HG03103 (cell line): ENCODE results near the gene DYSF.
"Not testable (repeated sequence)": the region's sequence is repeated elsewhere in the genome, so short reads cannot be mapped to it uniquely, and the experiment has no call there.

ENCODE experiments used
- ATAC-seq: cut with Tn5 transposase; IDR thresholded peaks from one replicate; pipeline ENCODE4 v1.9.1; 2021; ENCODE audit warnings: low read depth; ENCODE audit not compliant: unreplicated experiment

The DYSF gene

DNA sequence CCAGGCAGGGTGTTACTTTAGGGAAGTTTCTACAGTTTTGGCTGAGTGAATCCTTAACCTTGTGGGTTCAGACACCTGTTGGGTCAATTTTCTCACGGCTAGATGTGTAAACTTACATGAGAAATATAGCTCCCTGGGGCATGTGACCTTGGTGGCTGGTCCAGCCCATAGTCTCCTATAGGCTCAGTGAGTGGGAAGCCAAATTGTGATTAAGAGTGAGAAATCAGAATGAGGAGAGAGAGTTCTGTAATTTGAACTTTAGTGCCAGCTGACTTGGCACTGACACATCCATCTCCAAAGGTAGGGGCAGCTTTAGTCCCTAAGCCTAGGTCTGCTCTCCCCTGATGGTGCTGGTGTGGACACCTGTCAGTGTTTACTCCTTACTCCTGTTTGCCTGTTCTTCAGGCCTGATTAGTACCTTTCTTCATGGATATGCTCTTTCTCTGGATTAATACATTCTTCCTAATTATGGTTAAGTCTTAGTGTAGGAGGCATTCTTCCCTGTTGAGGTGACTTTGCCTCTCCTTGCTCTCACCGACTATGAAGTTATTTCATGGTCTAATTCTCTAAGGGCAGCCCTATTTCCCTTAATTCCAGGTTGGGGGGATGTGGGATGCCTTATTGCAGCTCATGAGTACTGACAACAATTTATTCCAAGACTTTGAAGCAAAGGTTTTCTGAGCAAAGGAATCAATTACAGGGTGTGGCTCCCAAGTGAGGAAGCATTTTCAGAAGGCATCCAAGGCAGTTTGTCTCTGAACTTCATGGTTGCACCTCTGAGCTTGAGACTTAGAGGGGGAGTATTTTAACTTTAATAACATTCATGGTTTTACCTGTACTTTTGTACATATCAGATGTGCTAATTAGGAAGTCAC is 177.3 kb downstream of the DYSF start:
- no peak for ATAC-seq

DNA sequence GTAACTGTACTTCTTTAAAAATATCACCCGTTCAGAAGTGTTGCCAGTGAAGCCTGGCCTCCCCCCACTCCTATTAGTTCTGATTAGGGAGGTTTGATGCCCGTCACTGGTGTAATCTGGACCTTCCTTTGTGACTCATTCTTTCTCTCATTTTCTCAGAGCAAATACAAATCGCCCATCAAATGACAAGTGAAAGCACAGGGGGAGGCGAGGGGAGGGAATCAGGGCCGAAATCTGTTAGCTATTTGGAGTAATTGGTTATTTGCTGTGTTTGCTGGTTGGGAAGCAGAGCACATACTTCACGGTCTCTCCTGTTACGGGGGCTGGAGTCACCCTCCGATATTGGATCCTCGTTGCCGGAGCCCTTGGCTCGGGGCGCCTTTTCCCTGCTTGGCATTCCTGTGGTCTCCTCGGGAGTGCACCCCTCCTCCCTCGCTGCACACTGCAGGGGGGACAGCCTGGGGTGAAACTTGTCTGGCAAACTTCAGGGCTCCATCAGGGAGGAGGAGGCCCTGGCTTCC is 178.1 kb downstream of the DYSF start:
- no peak for ATAC-seq

DNA sequence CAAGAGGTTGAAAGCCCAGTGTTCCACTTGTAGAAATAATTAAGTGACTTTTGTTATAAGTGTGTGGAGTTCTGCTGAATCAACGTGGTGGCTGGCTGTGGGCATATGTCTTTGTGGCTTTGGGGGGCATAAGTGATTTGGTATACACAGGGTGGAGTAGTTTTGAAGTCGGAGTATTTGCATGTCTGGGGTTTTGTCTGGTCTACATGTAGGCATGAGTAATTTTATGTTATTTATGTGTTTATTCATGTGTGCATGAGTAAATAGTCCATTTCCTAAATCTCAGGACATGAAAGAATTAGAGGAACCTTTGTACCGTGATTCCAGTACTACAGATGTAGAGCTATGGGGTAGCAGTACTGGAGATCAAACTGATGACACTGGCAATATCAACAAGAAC is 179.7 kb downstream of the DYSF start:
- ATAC-seq, result no peak

GRCh38 chr2:71634567-71634966 is 181.2 kb downstream of the DYSF start:
- ATAC-seq, result no peak

DNA sequence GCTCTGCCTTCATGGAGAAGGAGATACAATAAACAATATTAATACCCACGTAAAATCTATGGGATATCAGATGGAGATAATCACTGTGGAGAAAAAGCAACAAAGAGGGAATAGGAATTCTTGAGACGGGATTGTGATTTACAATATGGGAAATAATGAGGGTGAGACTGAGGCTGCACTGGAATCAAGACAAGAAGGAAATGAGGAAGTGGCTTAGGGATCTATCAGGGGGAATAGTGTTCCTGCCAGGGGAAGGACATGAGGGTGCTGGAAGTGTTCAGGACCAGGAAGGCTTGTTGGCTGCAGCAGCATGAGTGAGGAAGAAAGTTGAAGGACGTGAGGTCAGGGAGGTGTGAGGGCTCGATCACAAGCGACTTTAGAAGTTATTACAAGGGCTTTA is 182.4 kb downstream of the DYSF start:
- no peak for ATAC-seq

DNA sequence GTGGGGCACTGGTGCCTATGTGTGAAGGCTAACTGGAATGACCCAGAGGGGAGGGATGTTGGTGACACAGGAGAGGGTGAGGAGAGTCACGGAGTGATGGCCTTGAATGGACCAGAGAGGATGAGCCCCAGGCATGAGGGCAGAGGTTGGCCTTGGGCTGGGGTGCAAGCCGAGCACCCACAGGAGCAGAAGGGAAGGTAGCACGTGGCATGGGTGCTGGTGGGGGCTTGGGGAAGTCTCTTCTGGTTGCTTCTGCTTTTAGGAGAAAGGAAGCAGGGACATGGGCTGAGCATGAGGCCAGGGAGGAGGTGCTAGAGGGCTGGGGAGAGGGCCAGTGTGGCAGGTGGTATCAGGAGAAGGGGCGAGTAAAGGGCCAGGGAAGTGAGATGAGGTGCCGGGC is 183.8 kb downstream of the DYSF start:
- no peak for ATAC-seq

DNA sequence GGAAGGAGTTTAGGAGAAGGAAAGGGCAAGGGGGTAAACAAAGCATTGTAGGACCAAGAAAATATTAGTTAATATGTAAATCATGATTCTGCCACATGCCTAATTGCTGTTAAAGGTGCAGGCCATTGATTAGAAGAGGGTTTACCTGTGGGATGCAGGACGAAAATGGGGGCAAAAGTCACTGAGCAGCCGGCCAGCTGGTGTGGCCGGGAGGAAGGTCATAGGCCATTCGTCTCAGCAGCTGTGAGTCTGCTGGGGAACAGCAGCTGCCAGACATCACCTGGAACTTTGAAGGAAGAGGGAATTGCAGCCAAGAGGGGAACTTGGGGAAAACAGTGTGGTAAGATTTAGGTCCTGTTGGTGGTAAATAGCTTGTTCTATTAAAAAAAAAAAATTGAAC is 184.4 kb downstream of the DYSF start:
- ATAC-seq, result no peak

DNA sequence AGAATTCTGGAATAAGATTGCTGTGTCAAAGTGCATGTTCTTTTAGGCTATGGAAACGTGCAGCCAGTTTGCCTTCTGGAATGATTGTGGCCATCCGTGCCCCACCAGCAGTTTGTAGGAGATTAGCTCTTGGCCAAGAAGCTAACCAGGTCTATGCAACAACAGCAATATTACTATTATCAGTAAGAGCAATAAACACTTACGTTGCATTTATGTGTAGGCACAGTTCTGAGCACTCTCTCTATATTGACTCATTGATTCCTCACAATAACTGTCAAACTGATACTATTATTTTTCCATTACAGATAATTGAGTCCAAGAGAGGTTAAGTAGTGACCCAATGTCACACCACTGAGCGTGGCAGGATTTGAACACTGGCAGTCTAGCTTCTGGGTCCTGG is 186.4 kb downstream of the DYSF start:
- ATAC-seq, result no peak

DNA sequence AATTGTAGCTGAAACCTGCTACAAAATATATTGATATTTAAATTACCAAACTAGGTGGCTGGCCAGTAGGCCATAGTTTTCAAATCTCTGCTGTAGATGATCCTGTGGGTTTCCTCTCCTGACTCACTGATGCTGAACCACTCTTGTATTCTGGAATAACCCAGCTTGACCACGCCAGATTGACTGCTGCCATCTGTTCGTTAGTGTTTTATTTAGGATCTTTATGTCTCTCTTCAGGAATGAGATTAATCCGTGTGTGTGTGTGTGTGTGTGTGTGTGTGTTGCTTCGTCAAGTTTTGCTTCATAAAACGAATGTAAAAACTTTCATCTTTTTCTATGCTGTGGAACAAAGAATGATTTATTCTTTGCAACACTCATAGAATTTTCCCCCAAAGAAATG is 187.1 kb downstream of the DYSF start:
- ATAC-seq, result no peak

DNA sequence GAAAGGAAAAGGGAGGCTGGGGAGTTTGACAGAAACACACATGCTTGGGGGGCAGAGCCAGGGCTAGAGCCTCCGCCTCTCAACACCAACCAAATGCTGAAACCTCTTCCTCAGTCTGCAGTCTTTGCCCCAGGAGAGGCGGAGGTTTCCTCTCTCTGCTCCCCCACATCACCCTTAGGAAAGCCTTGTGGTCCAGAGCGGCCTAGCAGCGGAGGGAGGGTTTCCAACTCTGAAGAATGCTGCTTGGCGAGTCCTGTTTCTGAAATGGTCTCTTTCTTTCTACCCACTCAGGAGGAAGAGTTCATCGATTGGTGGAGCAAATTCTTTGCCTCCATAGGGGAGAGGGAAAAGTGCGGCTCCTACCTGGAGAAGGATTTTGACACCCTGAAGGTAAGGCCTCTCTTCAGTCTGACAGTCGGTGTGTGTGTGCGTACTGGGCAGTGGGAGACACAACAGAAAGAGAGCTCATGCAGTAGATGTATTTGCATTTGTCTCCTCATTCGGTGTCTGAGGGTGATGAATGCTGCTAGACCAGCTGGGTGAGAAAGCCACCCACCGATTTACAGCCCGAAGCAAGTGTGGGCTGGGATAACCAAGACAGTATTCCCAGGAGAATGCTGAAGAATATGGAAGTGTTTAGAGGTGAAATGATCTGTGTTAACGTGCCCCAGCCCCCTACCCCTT is 190.5 kb downstream of the DYSF start:
- no peak for ATAC-seq

GRCh38 chr2:71646028-71646427 is 192.7 kb downstream of the DYSF start:
- no peak for ATAC-seq

DNA sequence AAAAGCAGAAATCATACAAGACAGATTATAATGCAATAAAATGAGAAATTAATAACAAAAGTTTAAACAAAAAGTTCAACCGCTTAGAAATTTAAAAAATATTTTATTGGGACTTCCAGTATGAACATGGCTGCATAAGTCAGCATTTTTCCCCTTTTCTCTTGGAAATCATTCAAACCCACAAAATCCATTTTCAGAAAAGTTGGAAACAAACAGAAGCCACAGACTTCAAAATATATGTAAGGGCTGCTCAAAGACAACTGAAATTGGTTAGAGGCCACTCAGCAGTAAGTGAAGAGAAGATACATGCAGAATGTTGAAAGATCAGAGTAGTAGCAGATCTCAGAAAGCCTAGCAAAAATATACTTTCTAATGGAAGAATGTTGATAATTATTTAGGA is 194.0 kb downstream of the DYSF start:
- ATAC-seq, result no peak

GRCh38 chr2:71655498-71655897 is 202.1 kb downstream of the DYSF start:
- no peak for ATAC-seq

DNA sequence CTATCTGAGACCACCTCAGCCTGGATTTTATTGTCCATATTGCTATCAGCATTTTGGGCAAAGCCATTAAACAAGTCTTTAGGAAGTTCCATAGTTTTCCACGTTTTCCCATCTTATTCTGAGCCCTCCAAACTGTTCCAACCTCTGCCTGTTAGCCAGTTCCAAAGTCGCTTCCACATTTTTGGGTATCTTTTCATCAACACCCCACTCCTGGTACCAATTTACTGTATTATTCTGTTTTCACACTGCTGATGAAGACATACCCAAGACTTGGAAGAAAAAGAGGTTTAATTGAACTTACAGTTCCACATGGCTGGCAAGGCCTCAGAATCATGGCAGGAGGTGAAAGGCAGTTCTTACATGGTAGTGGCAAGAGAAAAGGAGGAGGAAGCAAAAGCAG is 204.9 kb downstream of the DYSF start:
- not testable (repeated sequence) for ATAC-seq

DNA sequence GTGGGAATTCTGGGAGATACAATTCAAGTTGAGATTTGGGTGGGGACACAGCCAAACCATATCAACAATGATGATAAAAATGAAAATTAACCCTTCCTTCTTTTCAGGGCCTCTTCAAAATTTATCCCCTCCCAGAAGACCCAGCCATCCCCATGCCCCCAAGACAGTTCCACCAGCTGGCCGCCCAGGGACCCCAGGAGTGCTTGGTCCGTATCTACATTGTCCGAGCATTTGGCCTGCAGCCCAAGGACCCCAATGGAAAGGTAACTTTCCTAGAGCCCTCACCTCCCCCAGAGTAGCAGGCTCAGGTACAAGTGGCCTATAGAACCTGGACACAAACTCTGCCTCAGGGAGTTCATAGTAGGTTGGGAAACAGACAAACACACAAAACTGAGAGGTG is 205.4 kb downstream of the DYSF start:
- ATAC-seq, result no peak

DNA sequence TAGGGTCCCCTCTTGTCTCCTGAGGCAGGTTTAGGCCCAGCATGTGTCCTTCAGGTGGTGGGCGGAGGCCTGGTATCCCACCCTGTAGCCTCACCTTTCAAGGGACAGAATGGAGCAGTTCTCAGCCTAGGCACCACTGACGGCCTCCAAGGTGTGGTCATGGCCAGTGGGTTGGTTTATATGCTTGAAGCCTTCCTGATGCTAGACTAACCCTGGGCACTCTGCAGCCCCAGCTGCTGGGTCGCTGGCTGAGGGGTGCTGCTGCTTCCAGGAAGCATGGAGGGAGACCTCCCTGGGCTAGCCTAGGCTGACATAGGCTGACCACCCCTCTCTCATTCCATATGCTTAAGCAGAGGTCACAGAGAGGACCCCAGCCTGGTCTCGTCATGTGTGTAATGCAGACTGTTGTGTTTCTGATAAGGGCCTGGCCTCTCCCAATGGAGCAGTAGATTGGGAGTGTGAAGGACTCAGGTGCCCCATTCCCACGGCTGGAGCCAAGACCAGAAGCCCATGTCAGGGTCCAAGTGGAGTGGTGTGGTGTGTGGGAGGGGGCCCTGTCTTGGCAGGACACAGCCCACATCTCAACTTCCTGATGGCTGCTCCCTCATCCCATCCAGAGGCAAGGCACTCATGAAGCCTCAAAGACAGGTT is 206.6 kb downstream of the DYSF start:
- no peak for ATAC-seq

DNA sequence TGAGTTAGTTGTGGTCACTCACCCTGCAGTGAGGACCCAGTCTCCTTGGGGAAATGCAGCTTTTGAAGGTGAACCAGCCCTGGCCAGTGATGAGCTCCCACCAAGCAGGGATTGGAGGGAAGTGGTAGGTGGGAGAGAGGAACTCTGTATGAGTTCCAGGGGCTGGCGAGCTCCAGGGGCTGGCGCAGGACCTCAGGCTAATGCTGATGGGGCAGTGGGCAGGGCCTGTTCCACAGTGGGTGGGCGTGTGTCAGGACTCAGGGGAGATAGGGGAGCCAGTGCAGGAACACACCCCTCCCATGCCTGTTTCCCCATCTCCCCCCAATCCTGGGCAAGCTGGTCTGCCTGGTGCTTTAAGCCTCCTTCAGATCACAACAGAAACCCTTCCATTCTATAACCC is 208.4 kb downstream of the DYSF start:
- ATAC-seq, result no peak

GRCh38 chr2:71662665-71663394 is 209.5 kb downstream of the DYSF start:
- ATAC-seq, result no peak

DNA sequence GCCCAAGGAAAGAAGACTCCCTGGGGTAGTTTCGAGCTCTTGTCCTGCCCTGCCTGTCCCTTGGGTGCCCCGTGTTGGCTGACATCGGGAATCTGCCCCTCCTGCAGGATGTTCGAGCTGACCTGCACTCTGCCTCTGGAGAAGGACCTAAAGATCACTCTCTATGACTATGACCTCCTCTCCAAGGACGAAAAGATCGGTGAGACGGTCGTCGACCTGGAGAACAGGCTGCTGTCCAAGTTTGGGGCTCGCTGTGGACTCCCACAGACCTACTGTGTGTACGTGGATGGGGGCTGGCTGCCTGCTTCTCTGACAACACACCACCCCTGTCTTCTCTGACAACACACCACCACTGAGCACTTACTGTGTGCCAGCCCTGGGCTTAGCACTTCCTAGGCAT is 210.8 kb downstream of the DYSF start:
- no peak for ATAC-seq

DNA sequence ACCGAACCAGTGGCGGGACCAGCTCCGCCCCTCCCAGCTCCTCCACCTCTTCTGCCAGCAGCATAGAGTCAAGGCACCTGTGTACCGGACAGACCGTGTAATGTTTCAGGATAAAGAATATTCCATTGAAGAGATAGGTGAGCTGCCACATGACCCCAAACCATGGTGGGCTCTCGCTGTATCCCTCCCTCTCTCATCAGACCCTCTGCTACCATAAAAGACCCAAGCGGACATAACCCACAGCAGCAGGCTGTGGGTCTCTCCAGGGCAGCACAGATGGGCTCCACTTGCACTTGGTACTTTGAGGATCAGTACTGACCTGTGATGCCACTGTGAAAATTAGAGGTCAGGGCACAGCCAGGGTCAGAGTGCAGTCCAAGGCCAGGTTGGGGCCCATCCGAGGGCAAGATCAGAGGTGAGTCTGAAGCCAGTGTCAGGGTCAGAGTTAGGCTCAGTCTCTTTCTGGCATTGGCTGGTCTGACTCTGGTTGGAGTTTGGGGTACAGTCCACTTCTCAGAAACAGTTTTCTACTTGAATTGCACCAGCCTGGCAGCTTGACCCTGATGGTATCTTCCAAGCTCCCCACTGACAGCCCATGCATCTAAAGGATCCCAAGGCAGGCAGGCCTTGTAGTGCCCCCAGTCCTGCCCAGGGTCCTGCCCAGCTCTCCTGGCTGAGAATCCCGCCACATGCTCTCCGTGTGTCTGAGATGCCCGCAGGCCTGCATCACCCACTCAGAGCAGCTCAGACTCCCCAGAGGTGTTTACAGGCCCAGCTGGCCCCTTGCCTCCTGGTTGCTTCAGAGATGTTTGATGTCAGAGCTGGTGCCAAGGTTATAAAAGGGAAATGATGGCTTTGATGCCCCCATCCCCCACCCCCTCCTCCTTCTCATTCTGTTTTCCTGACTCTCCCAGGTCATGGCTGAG is 212.1 kb downstream of the DYSF start:
- ATAC-seq, result no peak
